Kidney (tissue), 14 donors: Measurements from ENCODE around the gene ZNF692. TPM values are rescaled to one million over a fixed set of nuclear protein-coding genes. Genes with fewer than 3 reads are reported as not detected.

Experiments used
- DNase-seq, 5 donors: peaks; one replicate each; pipeline ENCODE4 v3.0.0-alpha.2; 2013 to 2020
- FAIRE-seq: peaks from 2 replicates; lab custom pipeline; 2012; peaks lifted over from hg19 to GRCh38; lab: Jason Lieb, UNC
- H3K27ac ChIP-seq, 2 donors: one replicate each; pipeline ENCODE4 v1.7.0; 2013; ENCODE audit warnings: low read depth in 2 of 2, low read length in 2 of 2, inconsistent platforms in 1 of 2
- H3K27me3 ChIP-seq: one replicate; pipeline ENCODE4 v1.7.1; 2013; ENCODE audit warnings: low read length, inconsistent platforms; ENCODE audit not compliant: control insufficient read depth, insufficient read depth
- H3K36me3 ChIP-seq, 3 donors: one replicate each; pipeline versions ENCODE4 v1.7.0 to v1.7.1; 2013; ENCODE audit warnings: low read length in 3 of 3, control low read depth in 1 of 3, inconsistent platforms in 1 of 3; ENCODE audit not compliant: insufficient read depth in 3 of 3, control insufficient read depth in 2 of 3
- H3K4me1 ChIP-seq, 3 donors: one replicate each; pipeline versions ENCODE4 v1.7.0 to v1.7.1; 2013; ENCODE audit warnings: low read length in 3 of 3, inconsistent platforms in 1 of 3, low read depth in 1 of 3; ENCODE audit not compliant: control insufficient read depth in 2 of 3, insufficient read depth in 2 of 3
- H3K4me3 ChIP-seq, 3 donors: one replicate each; pipeline versions ENCODE4 v1.7.0 to v1.8.1; 2013; ENCODE audit warnings: low read length in 3 of 3, control low read depth in 1 of 3, inconsistent platforms in 1 of 3
- H3K9ac ChIP-seq, 3 donors: one replicate each; pipeline versions ENCODE4 v1.7.0 to v1.7.1; 2013; ENCODE audit warnings: low read length in 3 of 3, control low read depth in 1 of 3, inconsistent platforms in 1 of 3
- H3K9me3 ChIP-seq, 3 donors: one replicate each; pipeline versions ENCODE4 v1.7.0 to v1.7.1; 2013; ENCODE audit warnings: low read length in 3 of 3, control low read depth in 1 of 3, inconsistent platforms in 1 of 3; ENCODE audit not compliant: control insufficient read depth in 2 of 3, insufficient read depth in 1 of 3
- intact Hi-C: fragments of 100-400 bp; cut with DNase I; formaldehyde crosslinking; loops from one replicate; pipeline ENCODE4 v1.11.1; 2022
- polyA plus RNA-seq: library from polyadenylated mRNA; stranded (reverse); fragments of 350-450 nt; fragmentation: Illumina TruSeq; extraction: RNeasy Lipid Tissue Mini Kit (QIAGEN cat#74804); gene quantifications from one replicate; pipeline ENCODE4 v1.2.3, GENCODE V29; 2014; ENCODE audit warnings: low read depth, low replicate concordance; ENCODE audit not compliant: insufficient read depth
- total RNA-seq: library from RNA; stranded (reverse); fragmentation: NEBNext Ultra II Directional; extraction: Animal tissue kit (Norgen Biotek cat#: 25700); gene quantifications from one replicate; pipeline ENCODE4 v1.2.1, GENCODE V29; 2021
- TF ChIP-seq, protein P1 (sequence below): IDR thresholded peaks from 3 replicates; pipeline ENCODE4 v1.5.1; 2012; ENCODE audit warnings: mild to moderate bottlenecking, moderate library complexity, borderline replicate concordance; ENCODE audit not compliant: insufficient read depth; ENCODE audit errors: extremely low read depth
- donor health status: control.
- donor health status: control.
- donor health status: control.
- donor health status: control.
- donor health status: control.
- donor health status: DM: yes; HTN: yes; CAD: no.
- donor health status: Normal renal cell carcinoma (clear cell type).

The ZNF692 gene
- total and polyA plus RNA-seq, 2 donors from 2014 or later = 29.6 to 34.4 TPM

DNA sequence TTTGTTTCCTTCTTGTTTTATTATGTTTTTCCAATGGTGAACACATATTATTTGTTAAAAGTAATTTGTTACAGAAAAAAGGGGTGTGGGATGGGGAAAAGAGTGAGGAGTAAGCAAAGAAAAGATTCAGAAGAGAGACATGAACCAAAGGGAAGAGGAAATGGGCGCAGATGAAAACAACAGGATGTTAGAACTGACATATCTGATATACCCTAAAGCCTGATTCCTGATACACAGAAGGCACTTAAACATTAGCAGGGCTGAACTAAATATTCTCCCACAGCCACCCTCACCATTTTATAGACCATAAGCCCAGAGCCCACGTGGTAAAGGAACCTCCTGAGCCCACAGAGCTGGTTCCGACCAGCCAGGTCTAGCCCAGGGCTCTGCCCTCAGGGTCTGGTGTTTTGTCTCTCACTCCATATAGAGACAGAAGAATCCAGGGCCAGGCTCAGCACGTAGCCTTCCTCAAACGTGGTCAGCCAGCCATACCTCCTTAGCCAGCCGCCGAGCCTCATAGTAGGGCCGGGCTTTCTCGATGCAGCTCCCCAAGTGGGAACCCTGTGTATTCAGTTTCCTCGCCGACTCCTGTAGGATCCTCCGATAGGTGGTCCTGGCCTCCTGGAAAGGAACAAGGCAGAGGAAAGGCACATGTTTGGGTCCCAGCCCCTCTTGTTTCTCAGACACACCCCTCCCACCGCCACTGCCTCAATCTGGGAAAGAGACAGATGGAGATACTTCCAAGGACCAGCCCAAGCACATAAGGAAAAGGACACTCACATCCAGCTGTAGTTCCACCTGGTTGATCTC lies 42.6 kb downstream of the ZNF692 start:
- Histone ChIP-seq H3K36me3 (peaks cover 3 to 35% (median 32%) of the 10 kb centered on the region in 3 donors), H3K4me3 (no peak overlapping the region), H3K27ac (no peak overlapping the region), H3K4me1 (peaks cover 0 to 7% (median 7%) of the 10 kb centered on the region in 3 donors), H3K27me3 (no peaks in the 10 kb centered on the region), H3K9me3 (no peaks in the 10 kb centered on the region), H3K9ac (no peak overlapping the region)
- intact Hi-C loops = no loop called here
- DNase-seq = no peak
- TF ChIP-seq, protein P1, sequence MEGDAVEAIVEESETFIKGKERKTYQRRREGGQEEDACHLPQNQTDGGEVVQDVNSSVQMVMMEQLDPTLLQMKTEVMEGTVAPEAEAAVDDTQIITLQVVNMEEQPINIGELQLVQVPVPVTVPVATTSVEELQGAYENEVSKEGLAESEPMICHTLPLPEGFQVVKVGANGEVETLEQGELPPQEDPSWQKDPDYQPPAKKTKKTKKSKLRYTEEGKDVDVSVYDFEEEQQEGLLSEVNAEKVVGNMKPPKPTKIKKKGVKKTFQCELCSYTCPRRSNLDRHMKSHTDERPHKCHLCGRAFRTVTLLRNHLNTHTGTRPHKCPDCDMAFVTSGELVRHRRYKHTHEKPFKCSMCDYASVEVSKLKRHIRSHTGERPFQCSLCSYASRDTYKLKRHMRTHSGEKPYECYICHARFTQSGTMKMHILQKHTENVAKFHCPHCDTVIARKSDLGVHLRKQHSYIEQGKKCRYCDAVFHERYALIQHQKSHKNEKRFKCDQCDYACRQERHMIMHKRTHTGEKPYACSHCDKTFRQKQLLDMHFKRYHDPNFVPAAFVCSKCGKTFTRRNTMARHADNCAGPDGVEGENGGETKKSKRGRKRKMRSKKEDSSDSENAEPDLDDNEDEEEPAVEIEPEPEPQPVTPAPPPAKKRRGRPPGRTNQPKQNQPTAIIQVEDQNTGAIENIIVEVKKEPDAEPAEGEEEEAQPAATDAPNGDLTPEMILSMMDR = no peak
- no peak for FAIRE-seq

GRCh38 chr1:248815407-248816034 lies 43.4 kb downstream of the ZNF692 start:
- Histone ChIP-seq H3K36me3 (peaks cover 3 to 35% (median 32%) of the 10 kb centered on the region in 3 donors), H3K9ac (no peak overlapping the region), H3K4me1 (peaks cover 0 to 7% (median 6%) of the 10 kb centered on the region in 3 donors), H3K27ac (no peak overlapping the region), H3K27me3 (no peaks in the 10 kb centered on the region), H3K9me3 (no peaks in the 10 kb centered on the region), H3K4me3 (no peak overlapping the region)
- TF ChIP-seq, protein P1 = no peak
- intact Hi-C loops = no loop called here
- no peak for FAIRE-seq
- DNase-seq = no peak

DNA sequence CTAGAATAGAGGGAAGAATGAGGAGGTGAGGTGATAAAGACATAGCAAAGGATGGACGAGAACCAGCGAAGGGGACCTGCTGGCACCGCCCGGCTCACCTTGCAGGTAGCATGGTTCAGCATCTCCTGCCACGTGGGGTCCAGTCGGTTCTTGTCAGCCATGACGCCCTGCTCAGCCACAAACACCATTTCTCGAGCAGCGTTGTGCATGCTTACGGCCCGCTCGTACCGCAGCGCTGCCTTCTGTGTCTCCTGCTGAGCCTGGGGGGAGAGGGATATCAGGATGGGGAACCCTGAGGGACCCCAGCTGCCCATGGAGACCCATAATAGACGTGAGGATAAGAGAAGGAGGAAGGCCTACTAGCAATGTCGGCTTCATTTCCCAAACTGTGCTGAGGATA lies 44.5 kb downstream of the ZNF692 start:
- H3K9me3 ChIP-seq = no peaks in the 10 kb centered on the region
- H3K27ac ChIP-seq = no peak overlapping the region
- TF ChIP-seq, protein P1 = no peak
- no peak overlapping the region for H3K9ac ChIP-seq
- peaks cover 3 to 35% (median 32%) of the 10 kb centered on the region in 3 donors for H3K36me3 ChIP-seq
- no peak overlapping the region for H3K4me3 ChIP-seq
- FAIRE-seq (no peak), DNase-seq (no peak)
- H3K27me3 ChIP-seq = no peaks in the 10 kb centered on the region
- H3K4me1 ChIP-seq = peaks cover 0 to 7% (median 6%) of the 10 kb centered on the region in 3 donors
- intact Hi-C loops = no loop called here
